Measurements from ENCODE around the gene ZBTB2.

The ZBTB2 gene

GRCh38 chr6:151412909-151413308 is 21.6 kb upstream of the ZBTB2 start:
- H3K9ac ChIP-seq (ENCODE audit: low read depth, low read length): no peak overlapping the region
- H3K4me1 ChIP-seq (ENCODE audit: insufficient read depth, low read length): no peaks in the 10 kb centered on the region
- peaks cover 2% of the 10 kb centered on the region; the same call in 1 of the 2 replicates for H3K79me2 ChIP-seq (ENCODE audit: insufficient read depth, low read length)
- no peak overlapping the region for H3K4me3 ChIP-seq (ENCODE audit: low read depth in 1 of 2, low read length in 2 of 2)
- H2AFZ ChIP-seq (ENCODE audit: low read depth, low read length): no peak overlapping the region
- peaks cover 79% of the 10 kb centered on the region for H3K36me3 ChIP-seq (ENCODE audit: insufficient read depth, low read length)
- H3K27me3 ChIP-seq (ENCODE audit: insufficient read depth, low read length, poor library complexity): no peaks in the 10 kb centered on the region
- no peak overlapping the region for H3K4me2 ChIP-seq (ENCODE audit: insufficient read depth, low read length)
- DNase-seq (no peak), ATAC-seq (ENCODE audit: insufficient read depth, low read depth) (no peak)
- H3K27ac ChIP-seq (ENCODE audit: low read length): no peak overlapping the region
- no peaks in the 10 kb centered on the region for H3K9me3 ChIP-seq (ENCODE audit: insufficient read depth, low read length, severe bottlenecking)
- TF ChIP-seq EZH2 (IDR thresholded peaks at IDR 0.05; ENCODE audit: borderline replicate concordance, low read depth, low read length, severe bottlenecking): no peak
- no peak for TF ChIP-seq CTCF (IDR thresholded peaks at IDR 0.05; ENCODE audit: borderline replicate concordance, extremely low read depth, low read length, poor library complexity, severe bottlenecking)
- peaks cover 1% of the 10 kb centered on the region; the same call in 1 of the 2 replicates for H4K20me1 ChIP-seq (ENCODE audit: insufficient read depth, low read length)

- peaks cover 84% of the 10 kb centered on the region for H3K36me3 ChIP-seq (ENCODE audit: insufficient read depth, low read length)
- H3K9me3 ChIP-seq (ENCODE audit: insufficient read depth, low read length, severe bottlenecking): no peaks in the 10 kb centered on the region
- no peak for ATAC-seq (ENCODE audit: insufficient read depth, low read depth)
- no peaks in the 10 kb centered on the region for H3K27me3 ChIP-seq (ENCODE audit: insufficient read depth, low read length, poor library complexity)
- peaks cover 23% of the 10 kb centered on the region for H4K20me1 ChIP-seq (ENCODE audit: insufficient read depth, low read length)
- no peak overlapping the region for H3K4me2 ChIP-seq (ENCODE audit: insufficient read depth, low read length)
- no peak overlapping the region for H3K27ac ChIP-seq (ENCODE audit: low read length)
- H3K9ac ChIP-seq (ENCODE audit: low read depth, low read length): no peak overlapping the region
- TF ChIP-seq CTCF (IDR thresholded peaks at IDR 0.05; ENCODE audit: borderline replicate concordance, extremely low read depth, low read length, poor library complexity, severe bottlenecking): no peak
- TF ChIP-seq EZH2 (IDR thresholded peaks at IDR 0.05; ENCODE audit: borderline replicate concordance, low read depth, low read length, severe bottlenecking): no peak
- peaks cover 23% of the 10 kb centered on the region for H3K79me2 ChIP-seq (ENCODE audit: insufficient read depth, low read length)
- no peak overlapping the region for H3K4me3 ChIP-seq (ENCODE audit: low read depth in 1 of 2, low read length in 2 of 2)
- no peak for DNase-seq
- H2AFZ ChIP-seq (ENCODE audit: low read depth, low read length): no peak overlapping the region
- no peaks in the 10 kb centered on the region for H3K4me1 ChIP-seq (ENCODE audit: insufficient read depth, low read length)
Measured at GRCh38 chr6:151409679-151410078, 18.3 kb upstream of the ZBTB2 start.

GRCh38 chr6:151409260-151409659 is 17.9 kb upstream of the ZBTB2 start:
- H3K36me3 ChIP-seq (ENCODE audit: insufficient read depth, low read length): peaks cover 84% of the 10 kb centered on the region
- no peaks in the 10 kb centered on the region for H3K4me1 ChIP-seq (ENCODE audit: insufficient read depth, low read length)
- H3K9me3 ChIP-seq (ENCODE audit: insufficient read depth, low read length, severe bottlenecking): no peaks in the 10 kb centered on the region
- TF ChIP-seq CTCF (IDR thresholded peaks at IDR 0.05; ENCODE audit: borderline replicate concordance, extremely low read depth, low read length, poor library complexity, severe bottlenecking) (no peak), EZH2 (IDR thresholded peaks at IDR 0.05; ENCODE audit: borderline replicate concordance, low read depth, low read length, severe bottlenecking) (no peak)
- no peak overlapping the region for H2AFZ ChIP-seq (ENCODE audit: low read depth, low read length)
- H3K27ac ChIP-seq (ENCODE audit: low read length): no peak overlapping the region
- no peak overlapping the region for H3K9ac ChIP-seq (ENCODE audit: low read depth, low read length)
- ATAC-seq (ENCODE audit: insufficient read depth, low read depth): no peak
- no peak overlapping the region for H3K4me3 ChIP-seq (ENCODE audit: low read depth in 1 of 2, low read length in 2 of 2)
- H3K79me2 ChIP-seq (ENCODE audit: insufficient read depth, low read length): peaks cover 26% of the 10 kb centered on the region
- peaks cover 23% of the 10 kb centered on the region for H4K20me1 ChIP-seq (ENCODE audit: insufficient read depth, low read length)
- H3K27me3 ChIP-seq (ENCODE audit: insufficient read depth, low read length, poor library complexity): no peaks in the 10 kb centered on the region
- no peak for DNase-seq
- H3K4me2 ChIP-seq (ENCODE audit: insufficient read depth, low read length): no peak overlapping the region

GRCh38 chr6:151408858-151409257 is 17.5 kb upstream of the ZBTB2 start:
- H3K27me3 ChIP-seq (ENCODE audit: insufficient read depth, low read length, poor library complexity): no peaks in the 10 kb centered on the region
- TF ChIP-seq CTCF (IDR thresholded peaks at IDR 0.05; ENCODE audit: borderline replicate concordance, extremely low read depth, low read length, poor library complexity, severe bottlenecking) (no peak), EZH2 (IDR thresholded peaks at IDR 0.05; ENCODE audit: borderline replicate concordance, low read depth, low read length, severe bottlenecking) (no peak)
- DNase-seq (no peak), ATAC-seq (ENCODE audit: insufficient read depth, low read depth) (no peak)
- H4K20me1 ChIP-seq (ENCODE audit: insufficient read depth, low read length): peaks cover 23% of the 10 kb centered on the region
- no peak overlapping the region for H3K4me2 ChIP-seq (ENCODE audit: insufficient read depth, low read length)
- H3K27ac ChIP-seq (ENCODE audit: low read length): no peak overlapping the region
- no peaks in the 10 kb centered on the region for H3K9me3 ChIP-seq (ENCODE audit: insufficient read depth, low read length, severe bottlenecking)
- H3K79me2 ChIP-seq (ENCODE audit: insufficient read depth, low read length): peaks cover 29% of the 10 kb centered on the region
- no peaks in the 10 kb centered on the region for H3K4me1 ChIP-seq (ENCODE audit: insufficient read depth, low read length)
- peaks cover 81% of the 10 kb centered on the region for H3K36me3 ChIP-seq (ENCODE audit: insufficient read depth, low read length)
- no peak overlapping the region for H3K9ac ChIP-seq (ENCODE audit: low read depth, low read length)
- H2AFZ ChIP-seq (ENCODE audit: low read depth, low read length): no peak overlapping the region
- H3K4me3 ChIP-seq (ENCODE audit: low read depth in 1 of 2, low read length in 2 of 2): no peak overlapping the region
